GM23338 (cell line): ENCODE measurements around the gene PASK.

Experiments
- CREB1 ChIP-seq: fragments of 250-450 bp; sonication (Bioruptor Pico); IDR thresholded peaks from 2 replicates; pipeline ENCODE4 v1.5.0; 2020; ENCODE audit warnings: low read depth, mild to moderate bottlenecking, moderate library complexity
- EZH2 ChIP-seq: fragments of 200-600 bp; sonication (generic); IDR thresholded peaks from one replicate; pipeline ENCODE4 v1.8.0; 2017; ENCODE audit warnings: antibody characterized with exemption, mild to moderate bottlenecking, low read depth; ENCODE audit not compliant: unreplicated experiment
- EZH2phosphoT487 ChIP-seq: fragments of 200-600 bp; sonication (generic); IDR thresholded peaks from one replicate; pipeline ENCODE4 v1.8.1; 2018; ENCODE audit warnings: antibody characterized with exemption; ENCODE audit not compliant: unreplicated experiment
- NANOG ChIP-seq: IDR thresholded peaks from 2 replicates; pipeline ENCODE4 v1.6.1; 2016; ENCODE audit warnings: antibody characterized with exemption, borderline replicate concordance
- POLR2AphosphoS5 ChIP-seq: IDR thresholded peaks from 2 replicates; pipeline ENCODE4 v1.6.1; 2016; ENCODE audit warnings: antibody characterized with exemption, low read depth
- TF ChIP-seq, protein P1 (sequence below), 2 experiments: fragments of 200-600 bp in 1 of 2; sonication (generic) in 1 of 2; conservative IDR thresholded peaks; 2 replicates each; pipeline versions ENCODE4 v1.5.1 to v1.6.1; 2016 to 2017; ENCODE audit warnings: antibody characterized with exemption in 2 of 2, low read depth in 2 of 2, mild to moderate bottlenecking in 2 of 2, moderate library complexity in 1 of 2
- TF ChIP-seq, protein P2 (sequence below): IDR thresholded peaks from one replicate; pipeline ENCODE4 v1.6.1; 2018; ENCODE audit warnings: antibody characterized with exemption; ENCODE audit not compliant: unreplicated experiment

DNA sequence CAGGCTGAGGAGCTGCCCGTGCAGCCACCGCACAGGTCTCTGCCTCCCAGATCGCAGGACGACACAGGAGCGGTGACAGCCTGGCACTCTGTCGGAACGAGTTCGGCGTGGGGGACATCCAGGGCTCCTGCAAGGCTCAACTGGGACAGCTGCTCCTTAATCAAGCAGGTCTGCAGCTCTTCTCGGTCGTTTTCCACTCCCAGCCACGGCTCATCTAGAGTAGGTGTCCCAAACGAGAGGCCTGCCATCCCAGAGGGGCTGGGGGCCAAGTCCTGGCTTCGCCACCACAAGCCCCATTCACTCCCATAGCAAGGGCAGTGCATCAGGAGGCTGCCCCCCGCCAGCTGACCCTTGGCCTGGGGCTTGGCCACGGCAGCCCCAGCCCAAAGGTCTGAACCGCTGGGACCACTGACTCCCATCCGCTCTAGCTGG lies 22.5 kb downstream of the PASK start:
- TF ChIP-seq, protein P1, sequence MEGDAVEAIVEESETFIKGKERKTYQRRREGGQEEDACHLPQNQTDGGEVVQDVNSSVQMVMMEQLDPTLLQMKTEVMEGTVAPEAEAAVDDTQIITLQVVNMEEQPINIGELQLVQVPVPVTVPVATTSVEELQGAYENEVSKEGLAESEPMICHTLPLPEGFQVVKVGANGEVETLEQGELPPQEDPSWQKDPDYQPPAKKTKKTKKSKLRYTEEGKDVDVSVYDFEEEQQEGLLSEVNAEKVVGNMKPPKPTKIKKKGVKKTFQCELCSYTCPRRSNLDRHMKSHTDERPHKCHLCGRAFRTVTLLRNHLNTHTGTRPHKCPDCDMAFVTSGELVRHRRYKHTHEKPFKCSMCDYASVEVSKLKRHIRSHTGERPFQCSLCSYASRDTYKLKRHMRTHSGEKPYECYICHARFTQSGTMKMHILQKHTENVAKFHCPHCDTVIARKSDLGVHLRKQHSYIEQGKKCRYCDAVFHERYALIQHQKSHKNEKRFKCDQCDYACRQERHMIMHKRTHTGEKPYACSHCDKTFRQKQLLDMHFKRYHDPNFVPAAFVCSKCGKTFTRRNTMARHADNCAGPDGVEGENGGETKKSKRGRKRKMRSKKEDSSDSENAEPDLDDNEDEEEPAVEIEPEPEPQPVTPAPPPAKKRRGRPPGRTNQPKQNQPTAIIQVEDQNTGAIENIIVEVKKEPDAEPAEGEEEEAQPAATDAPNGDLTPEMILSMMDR (conservative IDR thresholded peaks at IDR 0.05; ENCODE audit: low read depth in 2 of 2), result no peak
- TF ChIP-seq, protein P2, sequence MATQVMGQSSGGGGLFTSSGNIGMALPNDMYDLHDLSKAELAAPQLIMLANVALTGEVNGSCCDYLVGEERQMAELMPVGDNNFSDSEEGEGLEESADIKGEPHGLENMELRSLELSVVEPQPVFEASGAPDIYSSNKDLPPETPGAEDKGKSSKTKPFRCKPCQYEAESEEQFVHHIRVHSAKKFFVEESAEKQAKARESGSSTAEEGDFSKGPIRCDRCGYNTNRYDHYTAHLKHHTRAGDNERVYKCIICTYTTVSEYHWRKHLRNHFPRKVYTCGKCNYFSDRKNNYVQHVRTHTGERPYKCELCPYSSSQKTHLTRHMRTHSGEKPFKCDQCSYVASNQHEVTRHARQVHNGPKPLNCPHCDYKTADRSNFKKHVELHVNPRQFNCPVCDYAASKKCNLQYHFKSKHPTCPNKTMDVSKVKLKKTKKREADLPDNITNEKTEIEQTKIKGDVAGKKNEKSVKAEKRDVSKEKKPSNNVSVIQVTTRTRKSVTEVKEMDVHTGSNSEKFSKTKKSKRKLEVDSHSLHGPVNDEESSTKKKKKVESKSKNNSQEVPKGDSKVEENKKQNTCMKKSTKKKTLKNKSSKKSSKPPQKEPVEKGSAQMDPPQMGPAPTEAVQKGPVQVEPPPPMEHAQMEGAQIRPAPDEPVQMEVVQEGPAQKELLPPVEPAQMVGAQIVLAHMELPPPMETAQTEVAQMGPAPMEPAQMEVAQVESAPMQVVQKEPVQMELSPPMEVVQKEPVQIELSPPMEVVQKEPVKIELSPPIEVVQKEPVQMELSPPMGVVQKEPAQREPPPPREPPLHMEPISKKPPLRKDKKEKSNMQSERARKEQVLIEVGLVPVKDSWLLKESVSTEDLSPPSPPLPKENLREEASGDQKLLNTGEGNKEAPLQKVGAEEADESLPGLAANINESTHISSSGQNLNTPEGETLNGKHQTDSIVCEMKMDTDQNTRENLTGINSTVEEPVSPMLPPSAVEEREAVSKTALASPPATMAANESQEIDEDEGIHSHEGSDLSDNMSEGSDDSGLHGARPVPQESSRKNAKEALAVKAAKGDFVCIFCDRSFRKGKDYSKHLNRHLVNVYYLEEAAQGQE, result no peak
- no peak for TF ChIP-seq POLR2AphosphoS5
- no peak for TF ChIP-seq EZH2phosphoT487
- no peak for TF ChIP-seq NANOG
- TF ChIP-seq EZH2, result no peak
- TF ChIP-seq CREB1 (CRISPR knock-in tag), result no peak
